Measurements from ENCODE around the gene INSIG1. TPM values are rescaled to one million over a fixed set of nuclear protein-coding genes. Genes with fewer than 3 reads are reported as not detected.

INSIG1 gene
- total and polyA plus RNA-seq, 10 donors, result 15.8 to 61.8 (median 27.7) TPM

DNA sequence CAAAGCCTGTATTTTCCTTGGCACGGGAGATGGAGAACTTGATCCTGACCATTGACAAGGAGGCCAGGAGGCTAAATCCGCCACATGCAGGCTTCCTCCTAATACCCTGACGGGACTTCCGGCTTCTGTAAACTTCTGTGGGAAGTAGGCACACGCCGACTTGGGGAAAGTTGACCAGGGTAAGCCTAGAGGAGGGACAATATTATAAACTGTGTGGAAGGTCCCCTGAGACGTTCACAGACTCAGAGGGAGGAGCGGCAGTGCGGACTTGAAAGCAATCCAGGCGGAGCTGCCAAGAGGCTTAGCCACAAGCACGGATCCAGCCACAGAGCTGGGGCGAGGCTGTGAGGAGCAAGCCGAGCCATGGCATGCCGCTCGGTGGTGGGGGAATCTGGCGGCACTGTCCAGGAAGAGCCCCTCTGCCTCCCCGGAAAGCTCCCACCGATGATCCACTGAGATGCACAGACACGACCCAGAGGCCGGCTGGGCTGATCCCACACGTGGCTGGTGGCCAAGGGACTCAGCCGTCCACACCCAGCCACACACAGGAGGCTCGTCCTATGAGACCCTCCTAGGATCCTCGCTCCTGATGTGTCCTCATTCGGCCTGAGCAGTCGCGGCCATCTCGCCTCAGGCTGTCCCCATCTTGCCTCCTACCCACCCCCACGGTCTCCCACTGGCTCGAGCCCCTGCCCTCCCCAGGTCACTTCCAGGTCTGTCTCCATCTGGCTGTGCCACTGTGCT, 40.0 kb upstream of the INSIG1 start:
- WGBS, 5 donors, result 76 to 87% (median 83%) methylated on average over 26 to 30 of the region's 30 CpGs
- no peak overlapping the region for H3K4me3 ChIP-seq
- peaks cover 0 to 34% (median 0%) of the 10 kb centered on the region in 7 donors for H3K27me3 ChIP-seq (replicated peaks in 1 of 7)
- TF ChIP-seq, protein P1, sequence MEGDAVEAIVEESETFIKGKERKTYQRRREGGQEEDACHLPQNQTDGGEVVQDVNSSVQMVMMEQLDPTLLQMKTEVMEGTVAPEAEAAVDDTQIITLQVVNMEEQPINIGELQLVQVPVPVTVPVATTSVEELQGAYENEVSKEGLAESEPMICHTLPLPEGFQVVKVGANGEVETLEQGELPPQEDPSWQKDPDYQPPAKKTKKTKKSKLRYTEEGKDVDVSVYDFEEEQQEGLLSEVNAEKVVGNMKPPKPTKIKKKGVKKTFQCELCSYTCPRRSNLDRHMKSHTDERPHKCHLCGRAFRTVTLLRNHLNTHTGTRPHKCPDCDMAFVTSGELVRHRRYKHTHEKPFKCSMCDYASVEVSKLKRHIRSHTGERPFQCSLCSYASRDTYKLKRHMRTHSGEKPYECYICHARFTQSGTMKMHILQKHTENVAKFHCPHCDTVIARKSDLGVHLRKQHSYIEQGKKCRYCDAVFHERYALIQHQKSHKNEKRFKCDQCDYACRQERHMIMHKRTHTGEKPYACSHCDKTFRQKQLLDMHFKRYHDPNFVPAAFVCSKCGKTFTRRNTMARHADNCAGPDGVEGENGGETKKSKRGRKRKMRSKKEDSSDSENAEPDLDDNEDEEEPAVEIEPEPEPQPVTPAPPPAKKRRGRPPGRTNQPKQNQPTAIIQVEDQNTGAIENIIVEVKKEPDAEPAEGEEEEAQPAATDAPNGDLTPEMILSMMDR (IDR thresholded peaks at IDR 0.05 in 8 of 11, conservative IDR thresholded peaks at IDR 0.05 in 3 of 11), result no peak
- TF ChIP-seq POLR2A (IDR thresholded peaks at IDR 0.05), result no peak
- TF ChIP-seq POLR2AphosphoS5 (IDR thresholded peaks at IDR 0.05), result no peak
- H3K4me1 ChIP-seq, result no peaks in the 10 kb centered on the region
- DNase-seq, result no peak
- H3K9me3 ChIP-seq, result no peaks in the 10 kb centered on the region
- intact Hi-C loops (cut with DNase I; ENCODE audit: low total_unique reads), result no loop called here
- no peaks in the 10 kb centered on the region for H3K36me3 ChIP-seq
- no peak overlapping the region for H3K27ac ChIP-seq

DNA sequence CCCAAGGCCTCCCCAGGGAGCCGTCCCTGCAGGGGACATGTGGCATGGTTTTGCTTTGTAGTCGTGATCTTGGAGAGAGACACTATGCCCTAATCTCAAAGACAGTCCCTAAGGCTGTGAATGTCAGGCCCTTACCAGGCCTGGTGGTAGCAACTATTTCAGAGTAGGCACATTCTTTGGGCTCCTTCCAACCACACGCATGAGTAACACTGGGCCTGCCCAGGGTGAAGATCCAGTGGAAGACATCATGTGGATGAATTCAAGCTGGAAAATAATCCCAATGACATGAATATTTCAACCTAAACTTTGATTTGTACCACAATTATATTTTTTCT, 39.5 kb upstream of the INSIG1 start:
- no peaks in the 10 kb centered on the region for H3K4me1 ChIP-seq
- no peaks in the 10 kb centered on the region for H3K36me3 ChIP-seq
- DNase-seq, result no peak
- 50 to 78% (median 67%) methylated on average over 3 of the region's 3 CpGs for WGBS, 5 donors
- no peak overlapping the region for H3K4me3 ChIP-seq
- no peaks in the 10 kb centered on the region for H3K9me3 ChIP-seq
- no peak for TF ChIP-seq POLR2A (IDR thresholded peaks at IDR 0.05)
- no peak for TF ChIP-seq POLR2AphosphoS5 (IDR thresholded peaks at IDR 0.05)
- TF ChIP-seq, protein P1 (IDR thresholded peaks at IDR 0.05 in 8 of 11, conservative IDR thresholded peaks at IDR 0.05 in 3 of 11), result no peak
- H3K27me3 ChIP-seq (replicated peaks in 1 of 7), result peaks cover 0 to 34% (median 0%) of the 10 kb centered on the region in 7 donors
- intact Hi-C loops (cut with DNase I; ENCODE audit: low total_unique reads), result no loop called here
- H3K27ac ChIP-seq, result no peak overlapping the region

- TF ChIP-seq POLR2AphosphoS5 (IDR thresholded peaks at IDR 0.05) (no peak), POLR2A (IDR thresholded peaks at IDR 0.05) (no peak)
- TF ChIP-seq, protein P1 (IDR thresholded peaks at IDR 0.05 in 8 of 11, conservative IDR thresholded peaks at IDR 0.05 in 3 of 11), result no peak
- Histone ChIP-seq H3K4me3 (no peak overlapping the region), H3K9me3 (no peaks in the 10 kb centered on the region), H3K27ac (no peak overlapping the region), H3K27me3 (replicated peaks in 1 of 7) (peaks cover 0 to 41% (median 0%) of the 10 kb centered on the region in 7 donors), H3K36me3 (no peaks in the 10 kb centered on the region), H3K4me1 (no peaks in the 10 kb centered on the region)
- peak; percentile 72 for DNase-seq
- intact Hi-C loops (cut with DNase I; ENCODE audit: low total_unique reads), result no loop called here
- WGBS, 5 donors, result 77 to 85% (median 80%) methylated on average over 11 to 13 of the region's 13 CpGs
These were observed 37.7 kb upstream of the INSIG1 start for GRCh38 chr7:155259866-155260497.

DNA sequence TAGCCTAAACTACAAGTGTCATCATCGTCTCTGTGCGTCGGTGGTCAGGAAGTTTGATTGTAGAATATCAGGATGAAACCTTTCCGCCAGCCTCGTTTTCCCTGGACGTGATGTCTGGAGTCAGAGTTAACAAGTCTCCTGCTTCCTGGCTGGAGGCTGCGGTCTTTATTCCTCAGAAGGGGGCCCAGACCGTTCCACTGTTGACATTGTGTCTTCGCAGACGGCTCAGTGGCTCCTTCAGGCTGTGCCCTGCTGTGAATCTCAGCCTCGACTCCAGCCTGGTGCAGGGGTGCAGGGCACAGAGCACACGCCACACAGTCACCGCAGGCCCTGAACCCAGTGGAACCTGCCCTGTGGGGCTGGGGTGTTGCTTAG, 37.2 kb upstream of the INSIG1 start:
- DNase-seq, result peak; percentile 53
- no peak for TF ChIP-seq POLR2A (IDR thresholded peaks at IDR 0.05)
- TF ChIP-seq POLR2AphosphoS5 (IDR thresholded peaks at IDR 0.05), result no peak
- TF ChIP-seq, protein P1 (IDR thresholded peaks at IDR 0.05 in 8 of 11, conservative IDR thresholded peaks at IDR 0.05 in 3 of 11), result no peak
- no peaks in the 10 kb centered on the region for H3K4me1 ChIP-seq
- no peak overlapping the region for H3K27ac ChIP-seq
- peaks cover 0 to 44% (median 0%) of the 10 kb centered on the region in 7 donors for H3K27me3 ChIP-seq (replicated peaks in 1 of 7)
- H3K9me3 ChIP-seq, result no peaks in the 10 kb centered on the region
- H3K36me3 ChIP-seq, result no peaks in the 10 kb centered on the region
- intact Hi-C loops (cut with DNase I; ENCODE audit: low total_unique reads), result no loop called here
- no peak overlapping the region for H3K4me3 ChIP-seq
- 81 to 92% (median 87%) methylated on average over 8 to 13 of the region's 13 CpGs for WGBS, 5 donors
